Activated T-helper 1 cell treated with Interleukin-2 at 50 U/mL for 16 hours (primary cell): ENCODE data around the gene DHX16.
"Not testable (repeated sequence)": the region's sequence is repeated elsewhere in the genome, so short reads cannot be mapped to it uniquely, and the experiment has no call there.

Experiments used
- DNase-seq: peaks from one replicate; pipeline ENCODE4 v3.0.0-alpha.2; 2020; ENCODE audit warnings: low read depth

DHX16 gene

GRCh38 chr6:30678964-30679726 is 6.3 kb upstream of the DHX16 start:
- peak; percentile 88 for DNase-seq

GRCh38 chr6:30676660-30677285 is 4.0 kb upstream of the DHX16 start:
- no peak for DNase-seq

GRCh38 chr6:30670760-30671527 is 1.9 kb downstream of the DHX16 start:
- no peak for DNase-seq

- DNase-seq = not testable (repeated sequence)
Measured at GRCh38 chr6:30666300-30666699, 6.5 kb downstream of the DHX16 start.

GRCh38 chr6:30664994-30665767 is 7.6 kb downstream of the DHX16 start:
- no peak for DNase-seq

GRCh38 chr6:30657922-30658321 is 14.9 kb downstream of the DHX16 start:
- not testable (repeated sequence) for DNase-seq

GRCh38 chr6:30657454-30657853 is 15.4 kb downstream of the DHX16 start:
- no peak for DNase-seq

GRCh38 chr6:30656513-30656912 is 16.3 kb downstream of the DHX16 start:
- no peak for DNase-seq

- no peak for DNase-seq
Measured at GRCh38 chr6:30655743-30656094, 17.1 kb downstream of the DHX16 start.

GRCh38 chr6:30654798-30655742 is 17.7 kb downstream of the DHX16 start:
- no peak for DNase-seq

GRCh38 chr6:30651143-30651542 is 21.7 kb downstream of the DHX16 start:
- no peak for DNase-seq

GRCh38 chr6:30647242-30648116 is 25.3 kb downstream of the DHX16 start:
- DNase-seq = peak; percentile 50

GRCh38 chr6:30646450-30647241 is 26.2 kb downstream of the DHX16 start, which contains the start of gene C6orf136:
TSS of gene C6orf136 (plus strand) at chr6:30647133. CDS start at chr6:30647232, 99 bp downstream.
- DNase-seq = peak; percentile 92

- no peak for DNase-seq
Measured at GRCh38 chr6:30645989-30646388, 26.8 kb downstream of the DHX16 start.

- DNase-seq = no peak
Measured at GRCh38 chr6:30644769-30645168, 28.0 kb downstream of the DHX16 start.

- no peak for DNase-seq
Measured at GRCh38 chr6:30643656-30644055, 29.1 kb downstream of the DHX16 start.

- DNase-seq = no peak
Measured at GRCh38 chr6:30641048-30641447, 31.8 kb downstream of the DHX16 start.

- no peak for DNase-seq
Measured at GRCh38 chr6:30640481-30640880, 32.3 kb downstream of the DHX16 start.

- DNase-seq = no peak
Measured at GRCh38 chr6:30635834-30636233, 37.0 kb downstream of the DHX16 start.
